Hematopoietic multipotent progenitor cell treated with erythropoietin and hydrocortisone succinate and interleukin-3 and kit ligand, for 15 days (in vitro differentiated cells): Measurements from ENCODE around the gene MATN1.
A peak's percentile ranks its signal among the peaks of the same experiment; 100 is the strongest.

Source experiments
- DNase-seq: peaks from one replicate; pipeline ENCODE4 v3.0.0-alpha.2; 2015; ENCODE audit warnings: low spot score

MATN1 gene

GRCh38 chr1:30718091-30718635, 5.2 kb downstream of the MATN1 start:
- DNase-seq, result peak; percentile 98

- DNase-seq, result no peak
Measured at GRCh38 chr1:30716646-30717045, 6.7 kb downstream of the MATN1 start.

- DNase-seq, result no peak
Measured at GRCh38 chr1:30715886-30716285, 7.5 kb downstream of the MATN1 start.

- no peak for DNase-seq
Measured at GRCh38 chr1:30715216-30715615, 8.2 kb downstream of the MATN1 start.

- DNase-seq, result no peak
Measured at GRCh38 chr1:30714536-30715090, 8.8 kb downstream of the MATN1 start.

GRCh38 chr1:30714025-30714424, 9.4 kb downstream of the MATN1 start:
- no peak for DNase-seq

- DNase-seq, result no peak
Measured at GRCh38 chr1:30713311-30713710, 10.1 kb downstream of the MATN1 start.

- no peak for DNase-seq
Measured at GRCh38 chr1:30712583-30712982, 10.8 kb downstream of the MATN1 start.

- DNase-seq, result no peak
Measured at GRCh38 chr1:30710407-30710806, 13.0 kb downstream of the MATN1 start.

GRCh38 chr1:30708361-30708728, 15.0 kb downstream of the MATN1 start:
- DNase-seq, result no peak

- peak; percentile 47 for DNase-seq
Measured at GRCh38 chr1:30707412-30708360, 15.7 kb downstream of the MATN1 start.

- DNase-seq, result no peak
Measured at GRCh38 chr1:30706528-30706927, 16.9 kb downstream of the MATN1 start.

GRCh38 chr1:30705698-30706097, 17.7 kb downstream of the MATN1 start:
- no peak for DNase-seq

GRCh38 chr1:30704765-30705509, 18.4 kb downstream of the MATN1 start:
- DNase-seq, result no peak

- DNase-seq, result no peak
Measured at GRCh38 chr1:30704271-30704670, 19.1 kb downstream of the MATN1 start.

GRCh38 chr1:30702823-30703222, 20.6 kb downstream of the MATN1 start:
- no peak for DNase-seq

- DNase-seq, result no peak
Measured at GRCh38 chr1:30701258-30701633, 22.1 kb downstream of the MATN1 start.

GRCh38 chr1:30700528-30701257, 22.7 kb downstream of the MATN1 start:
- no peak for DNase-seq

GRCh38 chr1:30699762-30700161, 23.6 kb downstream of the MATN1 start:
- no peak for DNase-seq

- no peak for DNase-seq
Measured at GRCh38 chr1:30698401-30698981, 24.9 kb downstream of the MATN1 start.

GRCh38 chr1:30697571-30698376, 25.6 kb downstream of the MATN1 start:
- no peak for DNase-seq
